Panc1 (cell line): ENCODE data around the gene OSBP2. TPM values are rescaled to one million over a fixed set of nuclear protein-coding genes. Genes with fewer than 3 reads are reported as not detected.

ENCODE experiments used
- ATAC-seq: fragments of 200-7000 bp; cut with Tn5 transposase; 2 replicates; pipeline ENCODE4 v1.9.1; 2020; ENCODE audit warnings: mild to moderate bottlenecking, moderate library complexity
- BruUV-seq: library from RNA; stranded (reverse); fragments of 400-500 nt; replicated peaks from 2 replicates; lab custom pipeline; 2021; lab: Mats Ljungman, UMichigan
- CTCF ChIA-PET: fragments of 300-600 bp; sonication (Branson Sonifier 250); formaldehyde crosslinking; loops from one replicate; lab custom pipeline; 2022; ENCODE audit warnings: antibody characterized with exemption; lab: Charles Lee
- POLR2A ChIA-PET: fragments of 300-600 bp; sonication (Branson Sonifier 250); formaldehyde crosslinking; loops from one replicate; lab custom pipeline; 2022; ENCODE audit warnings: antibody characterized with exemption; lab: Charles Lee
- DNase-seq: peaks from one replicate; pipeline ENCODE4 v3.0.0-alpha.2; 2010; ENCODE audit warnings: low read depth, low spot score
- H3K27ac ChIP-seq: 2 replicates; pipeline ENCODE4 v1.5.1; 2011; ENCODE audit warnings: mild to moderate bottlenecking, low read length, inconsistent platforms
- H3K27me3 ChIP-seq: fragments of 200-500 bp; sonication (Bioruptor generic); 2 replicates; pipeline ENCODE4 v1.6.0; 2014; ENCODE audit warnings: low read length, inconsistent platforms; ENCODE audit not compliant: control insufficient read depth, insufficient read depth
- H3K36me3 ChIP-seq: fragments of 200-500 bp; sonication (Bioruptor generic); 2 replicates; pipeline ENCODE4 v1.5.1; 2014; ENCODE audit warnings: inconsistent platforms, mild to moderate bottlenecking, low read length, moderate library complexity; ENCODE audit not compliant: control insufficient read depth, insufficient read depth
- H3K4me1 ChIP-seq: 2 replicates; pipeline ENCODE4 v1.5.1; 2011; ENCODE audit warnings: inconsistent platforms, mild to moderate bottlenecking, low read length, moderate library complexity; ENCODE audit not compliant: control insufficient read depth, insufficient read depth
- H3K4me3 ChIP-seq, 2 experiments: 2 replicates each; pipeline ENCODE4 v1.5.1; 2011 to 2012; ENCODE audit warnings: low read depth in 2 of 2, low read length in 2 of 2, mild to moderate bottlenecking in 2 of 2, inconsistent platforms in 1 of 2, moderate library complexity in 1 of 2
- H3K9me3 ChIP-seq: fragments of 200-500 bp; sonication (Bioruptor generic); 2 replicates; pipeline ENCODE4 v1.5.1; 2014; ENCODE audit warnings: low read depth, mild to moderate bottlenecking, inconsistent platforms, low read length, moderate library complexity; ENCODE audit not compliant: control insufficient read depth, insufficient read depth
- POLR2AphosphoS5 ChIP-seq: IDR thresholded peaks from 2 replicates; pipeline ENCODE4 v1.6.1; 2012; ENCODE audit warnings: mild to moderate bottlenecking, low read depth, low read length, moderate library complexity
- SIN3A ChIP-seq: IDR thresholded peaks from 2 replicates; pipeline ENCODE4 v1.6.1; 2012; ENCODE audit warnings: low read depth, mild to moderate bottlenecking, low read length, moderate library complexity, borderline replicate concordance; ENCODE audit not compliant: insufficient read depth
- TCF7L2 ChIP-seq: IDR thresholded peaks from 2 replicates; pipeline ENCODE4 v1.6.1; 2011; ENCODE audit warnings: mild to moderate bottlenecking, low read depth, low read length, inconsistent platforms
- in situ Hi-C: cut with HindIII; loops from 2 replicates; pipeline ENCODE4 v1.10.0; 2016; ENCODE audit warnings: low sequenced_read_pairs, low pct_unique_long_range_greater_than_20kb
- intact Hi-C: fragments of 100-400 bp; cut with micrococcal nuclease; formaldehyde crosslinking; loops from one replicate; pipeline ENCODE4 v1.10.0; 2022; ENCODE audit not compliant: unreplicated experiment
- total RNA-seq: library from RNA; stranded (reverse); gene quantifications from one replicate; pipeline ENCODE4 v1.2.1, GENCODE V29; 2021; ENCODE audit not compliant: unreplicated experiment
- TF ChIP-seq, protein P1 (sequence below), 2 experiments: IDR thresholded peaks; 2 replicates each; pipeline ENCODE4 v1.6.1; 2011 to 2012; ENCODE audit warnings: low read depth in 2 of 2, control low read depth in 1 of 2, low read length in 1 of 2, mild to moderate bottlenecking in 1 of 2, moderate library complexity in 1 of 2; ENCODE audit not compliant: insufficient read depth in 1 of 2
- TF ChIP-seq, protein P2 (sequence below): fragments of 450-650 bp; IDR thresholded peaks from 2 replicates; pipeline ENCODE4 v1.5.1; 2017; ENCODE audit warnings: mild to moderate bottlenecking

OSBP2 gene
- total RNA-seq, 1 experiment from 2014 or later: 4.7 TPM

DNA sequence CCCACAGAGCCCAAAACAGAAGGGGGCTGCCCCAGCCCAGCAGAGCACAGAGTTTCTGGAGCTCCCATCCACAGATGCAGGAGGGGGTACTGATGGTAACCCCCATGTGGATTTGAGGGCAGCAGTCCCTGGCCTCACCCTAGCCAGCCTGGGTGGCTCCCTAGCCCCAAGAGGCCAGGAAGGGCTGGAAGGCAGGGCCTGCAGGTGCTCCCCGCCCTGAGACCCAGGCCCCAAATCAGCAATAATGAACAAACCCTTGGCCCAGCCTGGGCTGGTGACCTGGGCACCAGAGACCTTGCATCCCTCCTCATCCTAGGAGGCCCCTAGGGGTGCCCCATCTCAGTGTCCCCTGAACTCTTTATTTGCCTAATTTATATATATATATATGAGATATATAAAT, 212.3 kb downstream of the OSBP2 start:
- Histone ChIP-seq H3K4me3 (no peak overlapping the region), H3K4me1 (no peaks in the 10 kb centered on the region), H3K9me3 (no peaks in the 10 kb centered on the region), H3K27me3 (no peaks in the 10 kb centered on the region), H3K27ac (no peak overlapping the region), H3K36me3 (no peaks in the 10 kb centered on the region)
- in situ Hi-C loops (no loop called here), intact Hi-C loops (no loop called here)
- TF ChIP-seq TCF7L2 (no peak), POLR2AphosphoS5 (no peak), SIN3A (no peak)
- TF ChIP-seq, protein P1, sequence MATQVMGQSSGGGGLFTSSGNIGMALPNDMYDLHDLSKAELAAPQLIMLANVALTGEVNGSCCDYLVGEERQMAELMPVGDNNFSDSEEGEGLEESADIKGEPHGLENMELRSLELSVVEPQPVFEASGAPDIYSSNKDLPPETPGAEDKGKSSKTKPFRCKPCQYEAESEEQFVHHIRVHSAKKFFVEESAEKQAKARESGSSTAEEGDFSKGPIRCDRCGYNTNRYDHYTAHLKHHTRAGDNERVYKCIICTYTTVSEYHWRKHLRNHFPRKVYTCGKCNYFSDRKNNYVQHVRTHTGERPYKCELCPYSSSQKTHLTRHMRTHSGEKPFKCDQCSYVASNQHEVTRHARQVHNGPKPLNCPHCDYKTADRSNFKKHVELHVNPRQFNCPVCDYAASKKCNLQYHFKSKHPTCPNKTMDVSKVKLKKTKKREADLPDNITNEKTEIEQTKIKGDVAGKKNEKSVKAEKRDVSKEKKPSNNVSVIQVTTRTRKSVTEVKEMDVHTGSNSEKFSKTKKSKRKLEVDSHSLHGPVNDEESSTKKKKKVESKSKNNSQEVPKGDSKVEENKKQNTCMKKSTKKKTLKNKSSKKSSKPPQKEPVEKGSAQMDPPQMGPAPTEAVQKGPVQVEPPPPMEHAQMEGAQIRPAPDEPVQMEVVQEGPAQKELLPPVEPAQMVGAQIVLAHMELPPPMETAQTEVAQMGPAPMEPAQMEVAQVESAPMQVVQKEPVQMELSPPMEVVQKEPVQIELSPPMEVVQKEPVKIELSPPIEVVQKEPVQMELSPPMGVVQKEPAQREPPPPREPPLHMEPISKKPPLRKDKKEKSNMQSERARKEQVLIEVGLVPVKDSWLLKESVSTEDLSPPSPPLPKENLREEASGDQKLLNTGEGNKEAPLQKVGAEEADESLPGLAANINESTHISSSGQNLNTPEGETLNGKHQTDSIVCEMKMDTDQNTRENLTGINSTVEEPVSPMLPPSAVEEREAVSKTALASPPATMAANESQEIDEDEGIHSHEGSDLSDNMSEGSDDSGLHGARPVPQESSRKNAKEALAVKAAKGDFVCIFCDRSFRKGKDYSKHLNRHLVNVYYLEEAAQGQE (IDR thresholded peaks at IDR 0.05; ENCODE audit: insufficient read depth in 1 of 2, low read depth in 2 of 2, low read length in 1 of 2): no peak
- TF ChIP-seq, protein P2, sequence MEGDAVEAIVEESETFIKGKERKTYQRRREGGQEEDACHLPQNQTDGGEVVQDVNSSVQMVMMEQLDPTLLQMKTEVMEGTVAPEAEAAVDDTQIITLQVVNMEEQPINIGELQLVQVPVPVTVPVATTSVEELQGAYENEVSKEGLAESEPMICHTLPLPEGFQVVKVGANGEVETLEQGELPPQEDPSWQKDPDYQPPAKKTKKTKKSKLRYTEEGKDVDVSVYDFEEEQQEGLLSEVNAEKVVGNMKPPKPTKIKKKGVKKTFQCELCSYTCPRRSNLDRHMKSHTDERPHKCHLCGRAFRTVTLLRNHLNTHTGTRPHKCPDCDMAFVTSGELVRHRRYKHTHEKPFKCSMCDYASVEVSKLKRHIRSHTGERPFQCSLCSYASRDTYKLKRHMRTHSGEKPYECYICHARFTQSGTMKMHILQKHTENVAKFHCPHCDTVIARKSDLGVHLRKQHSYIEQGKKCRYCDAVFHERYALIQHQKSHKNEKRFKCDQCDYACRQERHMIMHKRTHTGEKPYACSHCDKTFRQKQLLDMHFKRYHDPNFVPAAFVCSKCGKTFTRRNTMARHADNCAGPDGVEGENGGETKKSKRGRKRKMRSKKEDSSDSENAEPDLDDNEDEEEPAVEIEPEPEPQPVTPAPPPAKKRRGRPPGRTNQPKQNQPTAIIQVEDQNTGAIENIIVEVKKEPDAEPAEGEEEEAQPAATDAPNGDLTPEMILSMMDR: no peak
- BruUV-seq: no TSS peak
- no peak for ATAC-seq
- no peak for DNase-seq
- CTCF ChIA-PET: interaction anchor here (0.6 kb wide), 1 partner anchor 144 kb away, joined by 4 read pairs; no protein-coding TSS in a partner anchor
- POLR2A ChIA-PET: no interaction called here

DNA sequence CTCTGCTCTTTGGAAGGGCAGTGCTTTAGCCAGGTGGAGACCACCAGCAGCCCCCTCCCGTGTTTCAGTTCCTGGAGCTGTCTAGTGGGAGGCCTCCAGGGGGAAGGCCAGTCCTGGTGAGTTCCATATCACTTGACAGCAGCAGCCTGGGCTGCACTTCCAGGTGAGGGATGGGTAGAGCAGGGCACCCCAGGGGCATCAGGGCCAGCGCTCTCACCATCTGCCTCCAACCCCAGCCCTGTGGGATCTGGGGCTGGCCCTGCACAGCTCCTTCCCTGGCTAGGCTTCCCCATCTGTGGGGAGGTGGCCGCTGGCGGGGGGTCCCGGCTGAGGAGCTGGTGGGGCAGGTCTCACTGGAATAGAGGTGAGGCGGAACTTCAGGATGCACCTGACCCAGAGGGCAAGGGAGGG, 213.4 kb downstream of the OSBP2 start:
- BruUV-seq: no TSS peak
- Histone ChIP-seq H3K4me1 (no peaks in the 10 kb centered on the region), H3K27me3 (no peaks in the 10 kb centered on the region), H3K9me3 (no peaks in the 10 kb centered on the region), H3K4me3 (no peak overlapping the region), H3K36me3 (no peaks in the 10 kb centered on the region), H3K27ac (no peak overlapping the region)
- no peak for DNase-seq
- POLR2A ChIA-PET: no interaction called here
- TF ChIP-seq, protein P2: no peak
- TF ChIP-seq, protein P1 (IDR thresholded peaks at IDR 0.05; ENCODE audit: insufficient read depth in 1 of 2, low read depth in 2 of 2, low read length in 1 of 2): no peak
- TF ChIP-seq TCF7L2 (no peak), POLR2AphosphoS5 (no peak), SIN3A (no peak)
- in situ Hi-C loops (no loop called here), intact Hi-C loops (no loop called here)
- ATAC-seq: no peak
- CTCF ChIA-PET: no interaction called here
